GM06990 (cell line): ENCODE results near the gene ADGRL2.

ENCODE experiments used
- DNase-seq: peaks from one replicate; pipeline ENCODE4 v3.0.0-alpha.2; 2011; ENCODE audit not compliant: insufficient read length; ENCODE audit errors: extremely low read depth
- H3K27me3 ChIP-seq: replicated peaks from 2 replicates; pipeline ENCODE4 v1.6.0; 2011; ENCODE audit warnings: low read length; ENCODE audit not compliant: control insufficient read depth, insufficient read depth
- H3K36me3 ChIP-seq: 2 replicates; pipeline ENCODE4 v1.5.1; 2011; ENCODE audit warnings: low read length; ENCODE audit not compliant: control insufficient read depth, insufficient read depth
- H3K4me3 ChIP-seq: replicated peaks from 2 replicates; pipeline ENCODE4 v1.5.1; 2011; ENCODE audit warnings: low read depth, mild to moderate bottlenecking, control low read depth, low read length
- CTCF ChIP-seq: IDR thresholded peaks from 2 replicates; pipeline ENCODE4 v1.5.1; 2011; ENCODE audit warnings: low read length, control low read depth, mild to moderate bottlenecking, inconsistent platforms; ENCODE audit not compliant: insufficient read depth, poor library complexity, severe bottlenecking

ADGRL2 gene

GRCh38 chr1:81873946-81874345 is 73.2 kb downstream of the ADGRL2 start:
- no peak for DNase-seq
- no peak for TF ChIP-seq CTCF
- H3K27me3 ChIP-seq, result no peaks in the 10 kb centered on the region
- H3K36me3 ChIP-seq, result no peaks in the 10 kb centered on the region
- H3K4me3 ChIP-seq, result no peak overlapping the region

GRCh38 chr1:81874461-81874860 is 73.7 kb downstream of the ADGRL2 start:
- TF ChIP-seq CTCF, result no peak
- DNase-seq, result no peak
- Histone ChIP-seq H3K36me3 (no peaks in the 10 kb centered on the region), H3K27me3 (no peaks in the 10 kb centered on the region), H3K4me3 (no peak overlapping the region)

- H3K27me3 ChIP-seq, result no peaks in the 10 kb centered on the region
- TF ChIP-seq CTCF, result no peak
- DNase-seq, result no peak
- H3K36me3 ChIP-seq, result no peaks in the 10 kb centered on the region
- H3K4me3 ChIP-seq, result no peak overlapping the region
Measured at GRCh38 chr1:81874940-81875339, 74.2 kb downstream of the ADGRL2 start.

GRCh38 chr1:81876901-81877733 is 76.4 kb downstream of the ADGRL2 start:
- Histone ChIP-seq H3K27me3 (no peaks in the 10 kb centered on the region), H3K36me3 (no peaks in the 10 kb centered on the region), H3K4me3 (no peak overlapping the region)
- TF ChIP-seq CTCF, result no peak
- no peak for DNase-seq

- H3K36me3 ChIP-seq, result no peaks in the 10 kb centered on the region
- no peak overlapping the region for H3K4me3 ChIP-seq
- no peaks in the 10 kb centered on the region for H3K27me3 ChIP-seq
- DNase-seq, result no peak
- no peak for TF ChIP-seq CTCF
Measured at GRCh38 chr1:81877940-81878339, 77.2 kb downstream of the ADGRL2 start.
